Vagina (tissue), 2 donors: ENCODE data around the gene TMEM37.

ENCODE experiments used
- CTCF ChIP-seq, 3 experiments: fragments of 450-650 bp in 2 of 3; fragments of 200-600 bp in 1 of 3; sonication (generic) in 1 of 3; IDR thresholded peaks; one replicate each; pipeline ENCODE4 v1.5.1; 2017 to 2019; ENCODE audit warnings: antibody characterized with exemption in 3 of 3, mild to moderate bottlenecking in 2 of 3, moderate library complexity in 2 of 3
- POLR2AphosphoS5 ChIP-seq, 2 donors: sonication (generic); formaldehyde crosslinking; IDR thresholded peaks; one replicate each; pipeline ENCODE4 v1.9.0; 2017; ENCODE audit warnings: antibody characterized with exemption in 2 of 2, mild to moderate bottlenecking in 2 of 2, low read depth in 1 of 2; ENCODE audit not compliant: insufficient read depth in 1 of 2

GRCh38 chr2:119435953-119436297 lies 4.3 kb downstream of the TMEM37 start:
- TF ChIP-seq CTCF (IDR thresholded peaks at IDR 0.05) (no peak), POLR2AphosphoS5 (IDR thresholded peaks at IDR 0.05; ENCODE audit: insufficient read depth in 1 of 2, low read depth in 1 of 2) (no peak)
